ENCODE results near the gene KRT85. TPM values are rescaled to one million over a fixed set of nuclear protein-coding genes. Genes with fewer than 3 reads are reported as not detected.

The KRT85 gene
- total RNA-seq, 4 donors from 2014 or later = not detected

- no peaks in the 10 kb centered on the region for H3K36me3 ChIP-seq
- no peaks in the 10 kb centered on the region for H3K4me1 ChIP-seq
- H3K9me3 ChIP-seq = no peaks in the 10 kb centered on the region
- H3K4me3 ChIP-seq = no peak overlapping the region
- intact Hi-C loops (cut with DNase I) = no loop called here
- no peak overlapping the region for H3K27ac ChIP-seq (replicated peaks in 1 of 4)
- TF ChIP-seq EP300 (IDR thresholded peaks at IDR 0.05) = no peak
- no peak for TF ChIP-seq CTCF (IDR thresholded peaks at IDR 0.05)
- TF ChIP-seq POLR2AphosphoS5 (IDR thresholded peaks at IDR 0.05) = no peak
- TF ChIP-seq POLR2A (IDR thresholded peaks at IDR 0.05; ENCODE audit: low read depth) = no peak
- DNase-seq (ENCODE audit: extremely low spot score) = no peak
- WGBS = 80% methylated on average over 5 of the region's 5 CpGs
- H3K27me3 ChIP-seq = peaks cover 0 to 21% (median 0%) of the 10 kb centered on the region in 4 donors
These were observed 7.6 kb downstream of the KRT85 start for GRCh38 chr12:52359621-52360061.

GRCh38 chr12:52358575-52359350 lies 8.5 kb downstream of the KRT85 start:
- Histone ChIP-seq H3K36me3 (no peaks in the 10 kb centered on the region), H3K4me1 (no peaks in the 10 kb centered on the region), H3K27ac (replicated peaks in 1 of 4) (no peak overlapping the region), H3K9me3 (no peaks in the 10 kb centered on the region), H3K27me3 (peaks cover 0 to 26% (median 0%) of the 10 kb centered on the region in 4 donors), H3K4me3 (no peak overlapping the region)
- 80% methylated on average over 5 of the region's 5 CpGs for WGBS
- TF ChIP-seq POLR2AphosphoS5 (IDR thresholded peaks at IDR 0.05) = no peak
- TF ChIP-seq CTCF (IDR thresholded peaks at IDR 0.05) = no peak
- no peak for TF ChIP-seq POLR2A (IDR thresholded peaks at IDR 0.05; ENCODE audit: low read depth)
- no peak for TF ChIP-seq EP300 (IDR thresholded peaks at IDR 0.05)
- intact Hi-C loops (cut with DNase I) = no loop called here
- DNase-seq (ENCODE audit: extremely low spot score) = no peak

GRCh38 chr12:52356762-52357580 lies 10.3 kb downstream of the KRT85 start:
- WGBS = 94% methylated on average over 19 of the region's 20 CpGs
- Histone ChIP-seq H3K4me3 (no peak overlapping the region), H3K27me3 (peaks cover 0 to 26% (median 0%) of the 10 kb centered on the region in 4 donors), H3K4me1 (no peaks in the 10 kb centered on the region), H3K9me3 (no peaks in the 10 kb centered on the region), H3K36me3 (no peaks in the 10 kb centered on the region), H3K27ac (replicated peaks in 1 of 4) (no peak overlapping the region)
- DNase-seq (ENCODE audit: extremely low spot score) = no peak
- no peak for TF ChIP-seq EP300 (IDR thresholded peaks at IDR 0.05)
- TF ChIP-seq CTCF (IDR thresholded peaks at IDR 0.05) = no peak
- TF ChIP-seq POLR2A (IDR thresholded peaks at IDR 0.05; ENCODE audit: low read depth) = no peak
- no peak for TF ChIP-seq POLR2AphosphoS5 (IDR thresholded peaks at IDR 0.05)
- intact Hi-C loops (cut with DNase I) = no loop called here

GRCh38 chr12:52356031-52356761 lies 11.1 kb downstream of the KRT85 start:
- no peak for TF ChIP-seq POLR2AphosphoS5 (IDR thresholded peaks at IDR 0.05)
- TF ChIP-seq CTCF (IDR thresholded peaks at IDR 0.05) = no peak
- TF ChIP-seq POLR2A (IDR thresholded peaks at IDR 0.05; ENCODE audit: low read depth) = no peak
- TF ChIP-seq EP300 (IDR thresholded peaks at IDR 0.05) = no peak
- Histone ChIP-seq H3K27me3 (peaks cover 0 to 26% (median 0%) of the 10 kb centered on the region in 4 donors), H3K36me3 (no peaks in the 10 kb centered on the region), H3K4me1 (peaks cover 0 to 5% (median 0%) of the 10 kb centered on the region in 4 donors), H3K27ac (replicated peaks in 1 of 4) (no peak overlapping the region), H3K4me3 (no peak overlapping the region), H3K9me3 (no peaks in the 10 kb centered on the region)
- no peak for DNase-seq (ENCODE audit: extremely low spot score)
- WGBS = 91% methylated on average over 53 of the region's 56 CpGs
- intact Hi-C loops (cut with DNase I) = no loop called here

Data from esophagus muscularis mucosa (tissue), 4 donors.